ENCODE data around the gene MYO18A. TPM values are rescaled to one million over a fixed set of nuclear protein-coding genes. Genes with fewer than 3 reads are reported as not detected.

Gene MYO18A
- total RNA-seq, 1 donor from 2014 or later: 59.5 TPM

DNA sequence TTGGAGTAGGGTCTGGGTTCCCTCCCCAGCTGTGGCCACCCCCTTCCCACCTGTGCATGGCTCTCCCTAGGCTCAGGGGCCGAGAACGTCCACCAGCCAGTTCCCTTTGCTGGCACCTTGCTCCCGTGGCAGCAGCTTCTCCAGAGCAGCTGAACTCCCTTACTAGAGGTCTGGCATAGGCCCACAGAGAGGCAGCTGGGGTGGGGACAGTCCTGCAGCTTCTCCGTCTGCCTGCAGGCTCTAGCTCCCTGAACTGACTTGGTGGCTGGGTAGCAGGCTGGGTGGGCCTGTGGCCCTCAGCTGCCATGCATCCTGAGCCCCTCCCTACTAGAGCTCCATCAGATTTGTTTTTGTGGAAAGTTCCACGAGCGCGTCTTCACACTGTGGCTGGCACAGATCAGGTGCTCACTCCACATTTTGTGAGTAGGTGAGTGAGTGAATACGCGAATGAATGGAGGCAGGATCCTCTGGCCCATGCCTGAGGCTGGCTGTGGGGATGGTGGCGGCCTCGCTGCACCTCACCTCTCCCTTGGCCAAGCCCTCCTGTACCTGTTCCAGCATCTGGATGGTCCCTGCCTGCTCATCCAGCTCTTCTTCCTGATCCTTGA, 86.0 kb downstream of the MYO18A start:
- intact Hi-C loops (cut with DNase I): no loop called here
- Histone ChIP-seq H3K36me3 (peaks cover 100% of the 10 kb centered on the region), H3K9me3 (no peaks in the 10 kb centered on the region), H3K4me3 (no peak overlapping the region), H3K27ac (no peak overlapping the region), H3K27me3 (ENCODE audit: low read depth) (no peaks in the 10 kb centered on the region), H3K4me1 (no peaks in the 10 kb centered on the region)
- TF ChIP-seq, protein P1, sequence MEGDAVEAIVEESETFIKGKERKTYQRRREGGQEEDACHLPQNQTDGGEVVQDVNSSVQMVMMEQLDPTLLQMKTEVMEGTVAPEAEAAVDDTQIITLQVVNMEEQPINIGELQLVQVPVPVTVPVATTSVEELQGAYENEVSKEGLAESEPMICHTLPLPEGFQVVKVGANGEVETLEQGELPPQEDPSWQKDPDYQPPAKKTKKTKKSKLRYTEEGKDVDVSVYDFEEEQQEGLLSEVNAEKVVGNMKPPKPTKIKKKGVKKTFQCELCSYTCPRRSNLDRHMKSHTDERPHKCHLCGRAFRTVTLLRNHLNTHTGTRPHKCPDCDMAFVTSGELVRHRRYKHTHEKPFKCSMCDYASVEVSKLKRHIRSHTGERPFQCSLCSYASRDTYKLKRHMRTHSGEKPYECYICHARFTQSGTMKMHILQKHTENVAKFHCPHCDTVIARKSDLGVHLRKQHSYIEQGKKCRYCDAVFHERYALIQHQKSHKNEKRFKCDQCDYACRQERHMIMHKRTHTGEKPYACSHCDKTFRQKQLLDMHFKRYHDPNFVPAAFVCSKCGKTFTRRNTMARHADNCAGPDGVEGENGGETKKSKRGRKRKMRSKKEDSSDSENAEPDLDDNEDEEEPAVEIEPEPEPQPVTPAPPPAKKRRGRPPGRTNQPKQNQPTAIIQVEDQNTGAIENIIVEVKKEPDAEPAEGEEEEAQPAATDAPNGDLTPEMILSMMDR (IDR thresholded peaks at IDR 0.05): no peak
- DNase-seq (no peak), ATAC-seq (no peak)

GRCh38 chr17:29093090-29093871, 86.9 kb downstream of the MYO18A start:
- no peaks in the 10 kb centered on the region for H3K27me3 ChIP-seq (ENCODE audit: low read depth)
- TF ChIP-seq, protein P1 (IDR thresholded peaks at IDR 0.05): no peak
- H3K4me1 ChIP-seq: no peaks in the 10 kb centered on the region
- H3K36me3 ChIP-seq: peaks cover 100% of the 10 kb centered on the region
- H3K9me3 ChIP-seq: no peaks in the 10 kb centered on the region
- intact Hi-C loops (cut with DNase I): no loop called here
- DNase-seq (no peak), ATAC-seq (no peak)
- no peak overlapping the region for H3K4me3 ChIP-seq
- H3K27ac ChIP-seq: no peak overlapping the region

DNA sequence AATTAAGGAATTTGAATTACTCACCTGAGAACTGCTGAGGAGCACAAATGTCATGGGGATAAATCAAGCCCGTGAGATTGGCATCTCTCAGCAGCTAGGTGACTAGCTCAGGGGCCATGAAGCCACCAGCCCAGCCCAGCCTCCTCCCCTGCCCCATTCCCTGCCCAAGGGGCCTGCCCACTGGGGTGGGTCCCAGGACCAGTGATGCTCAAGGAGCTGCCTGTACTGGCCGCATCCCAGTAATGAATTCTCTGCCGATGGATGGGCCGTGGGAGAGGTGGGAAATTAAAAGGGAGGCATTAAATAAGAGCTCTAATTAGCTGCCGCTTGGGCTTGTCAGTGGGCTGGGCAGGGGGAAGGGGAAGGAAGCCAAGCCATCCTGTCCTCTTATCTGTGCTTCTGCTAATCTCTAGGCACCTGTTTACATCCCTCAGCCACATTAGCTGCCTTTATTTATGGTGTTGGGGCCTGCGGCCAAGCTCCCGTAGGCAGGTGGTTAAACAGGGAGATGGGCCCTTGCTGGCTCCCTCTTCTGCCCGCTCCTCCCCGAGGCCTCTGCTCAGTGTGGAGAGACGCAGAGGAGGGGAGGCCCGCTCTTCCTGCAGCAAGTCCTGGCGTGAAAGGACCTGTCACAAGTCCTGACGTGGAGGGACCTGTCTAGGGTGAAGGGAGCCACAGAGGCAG, 88.5 kb downstream of the MYO18A start:
- H3K4me1 ChIP-seq: no peaks in the 10 kb centered on the region
- no peaks in the 10 kb centered on the region for H3K9me3 ChIP-seq
- H3K27me3 ChIP-seq (ENCODE audit: low read depth): no peaks in the 10 kb centered on the region
- H3K27ac ChIP-seq: no peak overlapping the region
- no peak for ATAC-seq
- DNase-seq: no peak
- intact Hi-C loops (cut with DNase I): no loop called here
- TF ChIP-seq, protein P1 (IDR thresholded peaks at IDR 0.05): no peak
- no peak overlapping the region for H3K4me3 ChIP-seq
- peaks cover 98% of the 10 kb centered on the region for H3K36me3 ChIP-seq

GRCh38 chr17:29090750-29091605, 89.2 kb downstream of the MYO18A start:
- intact Hi-C loops (cut with DNase I): no loop called here
- H3K4me1 ChIP-seq: no peaks in the 10 kb centered on the region
- TF ChIP-seq, protein P1 (IDR thresholded peaks at IDR 0.05): no peak
- H3K27ac ChIP-seq: no peak overlapping the region
- H3K9me3 ChIP-seq: no peaks in the 10 kb centered on the region
- ATAC-seq (no peak), DNase-seq (no peak)
- H3K27me3 ChIP-seq (ENCODE audit: low read depth): no peaks in the 10 kb centered on the region
- peaks cover 98% of the 10 kb centered on the region for H3K36me3 ChIP-seq
- H3K4me3 ChIP-seq: no peak overlapping the region

DNA sequence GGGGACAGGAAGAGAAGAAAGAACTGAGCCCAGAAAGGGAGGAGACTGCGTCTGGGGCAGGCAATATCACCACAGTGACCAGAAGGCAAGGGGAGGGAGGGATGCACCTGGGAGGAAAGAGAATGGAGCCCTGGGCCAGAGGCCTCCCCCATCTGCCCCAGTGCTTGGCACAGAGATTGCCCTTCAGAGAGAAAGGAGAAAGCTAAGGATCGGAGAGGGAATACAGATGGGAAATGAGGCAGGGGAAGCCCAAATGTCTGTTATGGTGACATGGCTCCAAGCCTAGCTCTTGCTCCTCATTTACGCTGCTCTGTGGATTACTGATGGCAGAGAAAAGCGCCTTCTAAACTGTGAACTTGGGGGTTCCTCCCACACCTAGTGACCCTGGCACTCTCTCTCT, 90.1 kb downstream of the MYO18A start:
- H3K36me3 ChIP-seq: peaks cover 98% of the 10 kb centered on the region
- H3K27ac ChIP-seq: no peak overlapping the region
- DNase-seq (no peak), ATAC-seq (no peak)
- H3K4me3 ChIP-seq: no peak overlapping the region
- intact Hi-C loops (cut with DNase I): no loop called here
- H3K4me1 ChIP-seq: no peaks in the 10 kb centered on the region
- no peaks in the 10 kb centered on the region for H3K9me3 ChIP-seq
- H3K27me3 ChIP-seq (ENCODE audit: low read depth): no peaks in the 10 kb centered on the region
- TF ChIP-seq, protein P1 (IDR thresholded peaks at IDR 0.05): no peak
